Peyer's patch (tissue), 4 donors: ENCODE data around the gene LMO4.

Source experiments
- POLR2A ChIP-seq, 2 donors: fragments of 450-650 bp; IDR thresholded peaks; one replicate each; pipeline ENCODE4 v1.5.1; 2017; ENCODE audit warnings: antibody characterized with exemption in 2 of 2, mild to moderate bottlenecking in 2 of 2, moderate library complexity in 2 of 2
- TF ChIP-seq, protein P1 (sequence below), 6 experiments: fragments of 450-650 bp in 4 of 6; fragments of 200-600 bp in 2 of 6; sonication (generic) in 1 of 6; IDR thresholded peaks; one replicate each; pipeline ENCODE4 v1.5.1; 2017 to 2019; ENCODE audit warnings: antibody characterized with exemption in 6 of 6, mild to moderate bottlenecking in 3 of 6, moderate library complexity in 1 of 6

GRCh38 chr1:87379306-87379705 is 50.6 kb downstream of the LMO4 start:
- TF ChIP-seq, protein P1, sequence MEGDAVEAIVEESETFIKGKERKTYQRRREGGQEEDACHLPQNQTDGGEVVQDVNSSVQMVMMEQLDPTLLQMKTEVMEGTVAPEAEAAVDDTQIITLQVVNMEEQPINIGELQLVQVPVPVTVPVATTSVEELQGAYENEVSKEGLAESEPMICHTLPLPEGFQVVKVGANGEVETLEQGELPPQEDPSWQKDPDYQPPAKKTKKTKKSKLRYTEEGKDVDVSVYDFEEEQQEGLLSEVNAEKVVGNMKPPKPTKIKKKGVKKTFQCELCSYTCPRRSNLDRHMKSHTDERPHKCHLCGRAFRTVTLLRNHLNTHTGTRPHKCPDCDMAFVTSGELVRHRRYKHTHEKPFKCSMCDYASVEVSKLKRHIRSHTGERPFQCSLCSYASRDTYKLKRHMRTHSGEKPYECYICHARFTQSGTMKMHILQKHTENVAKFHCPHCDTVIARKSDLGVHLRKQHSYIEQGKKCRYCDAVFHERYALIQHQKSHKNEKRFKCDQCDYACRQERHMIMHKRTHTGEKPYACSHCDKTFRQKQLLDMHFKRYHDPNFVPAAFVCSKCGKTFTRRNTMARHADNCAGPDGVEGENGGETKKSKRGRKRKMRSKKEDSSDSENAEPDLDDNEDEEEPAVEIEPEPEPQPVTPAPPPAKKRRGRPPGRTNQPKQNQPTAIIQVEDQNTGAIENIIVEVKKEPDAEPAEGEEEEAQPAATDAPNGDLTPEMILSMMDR (IDR thresholded peaks at IDR 0.05) = no peak
- no peak for TF ChIP-seq POLR2A (IDR thresholded peaks at IDR 0.05)
